H1 (cell line): ENCODE data around the gene CDH11. TPM values are rescaled to one million over a fixed set of nuclear protein-coding genes. Genes with fewer than 3 reads are reported as not detected.

Source experiments
- CTCF ChIA-PET: fragments of 300-600 bp; sonication (Branson Sonifier 250); formaldehyde crosslinking; loops from one replicate; lab custom pipeline; 2021; ENCODE audit not compliant: partially characterized antibody; lab: Charles Lee
- POLR2A ChIA-PET: fragments of 300-600 bp; sonication (Branson Sonifier 250); formaldehyde crosslinking; loops from one replicate; lab custom pipeline; 2021; ENCODE audit warnings: inconsistent platforms; ENCODE audit not compliant: partially characterized antibody; lab: Charles Lee
- DNase-seq, 2 experiments: peaks; one replicate each; pipeline versions ENCODE4 v3.0.0 to v3.0.0-alpha.2; 2010 to 2022; ENCODE audit warnings: low spot score in 2 of 2, low read depth in 1 of 2, mixed read lengths in 1 of 2
- FAIRE-seq: peaks from 2 replicates; lab custom pipeline; 2011; peaks lifted over from hg19 to GRCh38; lab: Jason Lieb, UNC
- H2AFZ ChIP-seq: 2 replicates; pipeline ENCODE4 v1.8.1; 2012; ENCODE audit warnings: low read length, inconsistent platforms
- H2AK5ac ChIP-seq: 2 replicates; pipeline ENCODE4 v1.6.1; 2013; ENCODE audit warnings: low read depth, low read length
- H2BK120ac ChIP-seq: replicated peaks from 2 replicates; pipeline ENCODE3; 2013; ENCODE audit warnings: low read depth, low read length, inconsistent platforms
- H2BK12ac ChIP-seq: 2 replicates; pipeline ENCODE4 v1.6.1; 2013; ENCODE audit warnings: low read depth, low read length
- H2BK15ac ChIP-seq: 2 replicates; pipeline ENCODE4 v1.6.1; 2013; ENCODE audit warnings: low read length
- H2BK20ac ChIP-seq: 2 replicates; pipeline ENCODE4 v1.6.1; 2013; ENCODE audit warnings: low read length
- H2BK5ac ChIP-seq: 2 replicates; pipeline ENCODE4 v1.6.1; 2013; ENCODE audit warnings: low read depth, low read length
- H3K14ac ChIP-seq: 2 replicates; pipeline ENCODE4 v1.6.1; 2013; ENCODE audit warnings: inconsistent platforms; ENCODE audit not compliant: insufficient read length
- H3K18ac ChIP-seq: 2 replicates; pipeline ENCODE4 v1.6.1; 2013; ENCODE audit warnings: low read length; ENCODE audit errors: extremely low read depth
- H3K23ac ChIP-seq: 2 replicates; pipeline ENCODE4 v1.6.1; 2013; ENCODE audit warnings: inconsistent platforms; ENCODE audit not compliant: insufficient read length
- H3K23me2 ChIP-seq: 2 replicates; pipeline ENCODE4 v1.6.1; 2013; ENCODE audit warnings: low read depth, low read length
- H3K27ac ChIP-seq: 2 replicates; pipeline ENCODE4 v1.6.1; 2011; ENCODE audit warnings: low read depth, low read length, inconsistent platforms
- H3K27me3 ChIP-seq, 4 experiments: replicated peaks in 1 of 4; 1 replicate in 1 of 4; 2 replicates in 3 of 4; pipeline versions ENCODE4 v1.6.1 to v1.8.1; 2011 to 2013; ENCODE audit warnings: low read length in 3 of 4, mild to moderate bottlenecking in 3 of 4, inconsistent platforms in 2 of 4, mixed read lengths in 2 of 4, moderate library complexity in 1 of 4; ENCODE audit not compliant: control insufficient read depth in 3 of 4, insufficient read depth in 3 of 4; ENCODE audit errors: extremely low read depth in 1 of 4
- H3K36me3 ChIP-seq, 4 experiments: 2 replicates each; pipeline versions ENCODE4 v1.6.1 to v1.8.1; 2011 to 2013; ENCODE audit warnings: mild to moderate bottlenecking in 4 of 4, low read length in 3 of 4, moderate library complexity in 2 of 4, control low read depth in 1 of 4, inconsistent platforms in 1 of 4; ENCODE audit not compliant: insufficient read depth in 4 of 4, control insufficient read depth in 2 of 4
- H3K4ac ChIP-seq: replicated peaks from 2 replicates; pipeline ENCODE3; 2013; ENCODE audit warnings: low read length, low read depth, mixed read lengths, inconsistent platforms; ENCODE audit not compliant: insufficient read length
- H3K4me1 ChIP-seq, 4 experiments: replicated peaks in 1 of 4; 1 replicate in 1 of 4; 2 replicates in 3 of 4; pipeline versions ENCODE4 v1.6.1 to v1.8.1; 2011 to 2013; ENCODE audit warnings: low read length in 3 of 4, inconsistent platforms in 2 of 4, mixed read lengths in 1 of 4; ENCODE audit not compliant: insufficient read depth in 4 of 4, control insufficient read depth in 3 of 4
- H3K4me2 ChIP-seq, 2 experiments: 2 replicates each; pipeline versions ENCODE4 v1.6.1 to v1.8.1; 2011 to 2013; ENCODE audit warnings: low read depth in 2 of 2, low read length in 2 of 2, control low read depth in 1 of 2, inconsistent platforms in 1 of 2, mild to moderate bottlenecking in 1 of 2; ENCODE audit not compliant: insufficient read depth in 1 of 2
- H3K4me3 ChIP-seq, 4 experiments: fragments of 200-600, 300-600 bp in 1 of 4; sonication (generic), shearing (Covaris generic), sonication (Bioruptor Twin) in 1 of 4; 2 replicates each; pipeline versions ENCODE4 v1.5.1 to v1.8.1; 2011 to 2016; ENCODE audit warnings: low read length in 4 of 4, low read depth in 3 of 4, control low read depth in 2 of 4, inconsistent platforms in 2 of 4, mild to moderate bottlenecking in 2 of 4, mixed read lengths in 1 of 4, moderate library complexity in 1 of 4; ENCODE audit not compliant: insufficient read depth in 2 of 4; ENCODE audit errors: extremely low read depth in 1 of 4
- H3K56ac ChIP-seq: replicated peaks from 2 replicates; pipeline ENCODE3; 2013; ENCODE audit warnings: low read depth, mild to moderate bottlenecking, mixed read lengths, low read length, inconsistent platforms; ENCODE audit not compliant: insufficient read length
- H3K79me1 ChIP-seq: 2 replicates; pipeline ENCODE4 v1.6.1; 2013; ENCODE audit warnings: low read depth, low read length, control low read depth
- H3K79me2 ChIP-seq, 2 experiments: 2 replicates each; pipeline versions ENCODE4 v1.6.1 to v1.8.1; 2012 to 2013; ENCODE audit warnings: low read length in 2 of 2, mild to moderate bottlenecking in 2 of 2, inconsistent platforms in 1 of 2; ENCODE audit not compliant: insufficient read depth in 2 of 2, control insufficient read depth in 1 of 2
- H3K9ac ChIP-seq, 4 experiments: replicated peaks in 1 of 4; 1 replicate in 1 of 4; 2 replicates in 3 of 4; pipeline versions ENCODE4 v1.6.1 to v1.8.1; 2011 to 2013; ENCODE audit warnings: low read depth in 3 of 4, low read length in 3 of 4, control low read depth in 2 of 4, mild to moderate bottlenecking in 2 of 4, moderate library complexity in 2 of 4, inconsistent platforms in 1 of 4; ENCODE audit errors: extremely low read depth in 1 of 4
- H3K9me3 ChIP-seq, 2 experiments: 2 replicates each; pipeline versions ENCODE4 v1.6.1 to v1.8.1; 2012 to 2013; ENCODE audit warnings: mild to moderate bottlenecking in 2 of 2, moderate library complexity in 2 of 2, control low read depth in 1 of 2, inconsistent platforms in 1 of 2, low read depth in 1 of 2, low read length in 1 of 2, mixed read lengths in 1 of 2; ENCODE audit not compliant: insufficient read depth in 2 of 2
- H4K20me1 ChIP-seq, 2 experiments: replicated peaks in 1 of 2; 2 replicates each; pipeline versions ENCODE3 to v1.8.1; 2011 to 2013; ENCODE audit warnings: inconsistent platforms in 2 of 2, low read length in 2 of 2, mild to moderate bottlenecking in 1 of 2; ENCODE audit not compliant: insufficient read depth in 2 of 2, control insufficient read depth in 1 of 2
- H4K5ac ChIP-seq: 2 replicates; pipeline ENCODE4 v1.6.1; 2013; ENCODE audit warnings: low read length, low read depth, mixed read lengths, inconsistent platforms; ENCODE audit not compliant: insufficient read length
- H4K8ac ChIP-seq: 2 replicates; pipeline ENCODE4 v1.8.0; 2013; ENCODE audit warnings: mild to moderate bottlenecking, moderate library complexity, low read length, inconsistent platforms; ENCODE audit not compliant: insufficient read depth; ENCODE audit errors: extremely low read depth
- H4K91ac ChIP-seq: replicated peaks from 2 replicates; pipeline ENCODE3; 2013; ENCODE audit warnings: low read length, mixed read lengths, inconsistent platforms; ENCODE audit not compliant: insufficient read length
- JUN ChIP-seq: IDR thresholded peaks from 2 replicates; pipeline ENCODE4 v1.6.1; 2011; ENCODE audit warnings: low read depth, mild to moderate bottlenecking, improper control_type of control experiment, low read length
- RXRA ChIP-seq: IDR thresholded peaks from 2 replicates; pipeline ENCODE4 v1.6.1; 2011; ENCODE audit warnings: low read depth, mild to moderate bottlenecking, low read length, moderate library complexity; ENCODE audit not compliant: insufficient read depth
- WGBS, 2 experiments: shearing (Covaris generic) in 1 of 2; methylation state at CpG; one replicate each; pipeline versions ENCODE4 v1.1.6 to v1.1.7; 2013 to 2015; ENCODE audit warnings: low lambda C conversion rate in 2 of 2, mixed read lengths in 2 of 2, inconsistent platforms in 1 of 2, low coverage in 1 of 2, missing lambda C conversion rate in 1 of 2; ENCODE audit not compliant: insufficient replicate concordance in 2 of 2, insufficient coverage in 1 of 2, insufficient read length in 1 of 2; ENCODE audit errors: extremely low coverage in 1 of 2, missing lambda C conversion rate in 1 of 2; 5-methylcytosine and 5-hydroxymethylcytosine counted together
- polyA plus RNA-seq, 7 experiments: library from polyadenylated mRNA; depleted of rRNA in 3 of 7; stranded (reverse) in 5 of 7; unstranded in 2 of 7; fragments of >200 nt in 5 of 7; fragments of 200-250 nt in 2 of 7; gene quantifications; 1 replicate in 5 of 7; 2 replicates in 1 of 7; 4 replicates in 1 of 7; pipeline versions ENCODE4 v1.2.1 to v1.2.3, GENCODE V29; 2011 to 2013; ENCODE audit warnings: missing spikeins in 2 of 7, mixed read lengths in 2 of 7
- total RNA-seq: library from RNA; stranded (reverse); fragmentation: NEBNext Ultra II Directional; extraction: Animal tissue kit (Norgen Biotek cat#: 25700); gene quantifications from 2 replicates; pipeline ENCODE4 v1.2.1, GENCODE V29; 2021

Gene CDH11
- total and polyA plus RNA-seq, 2 of the 8 experiments (the other 6 are each of a cell fraction or from before 2014, with no cell fraction given), result 3.3 to 8.4 TPM

DNA sequence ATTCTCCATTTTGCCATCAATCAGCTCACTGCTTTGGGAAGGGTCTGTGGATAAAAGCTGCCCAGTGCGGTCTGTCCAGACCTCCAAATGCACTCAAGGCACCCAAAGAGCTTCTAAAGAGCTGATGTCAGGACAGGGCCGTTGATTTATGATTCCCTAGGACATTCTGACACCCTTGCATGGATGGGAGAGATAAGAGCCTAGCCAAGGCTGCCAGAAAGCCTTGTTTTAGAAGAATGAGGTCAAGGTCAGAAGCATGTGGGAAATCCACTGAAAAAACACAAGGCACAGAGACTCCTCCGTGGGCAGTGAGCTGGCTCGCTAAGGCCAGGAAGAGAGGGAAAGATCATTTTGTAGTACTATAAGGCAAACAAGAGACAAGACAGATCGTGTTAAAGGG lies 214.0 kb downstream of the CDH11 start:
- Histone ChIP-seq H4K91ac (no peak overlapping the region), H2BK120ac (no peak overlapping the region), H4K8ac (no peak overlapping the region), H3K4me3 (no peak overlapping the region), H3K23me2 (no peaks in the 10 kb centered on the region), H3K79me2 (no peaks in the 10 kb centered on the region), H3K4me2 (no peak overlapping the region), H2BK15ac (no peak overlapping the region), H4K20me1 (no peaks in the 10 kb centered on the region), H3K4ac (no peak overlapping the region), H3K56ac (no peak overlapping the region), H3K79me1 (no peaks in the 10 kb centered on the region), H2BK20ac (no peak overlapping the region), H3K9me3 (no peaks in the 10 kb centered on the region), H4K5ac (no peak overlapping the region), H2AK5ac (no peak overlapping the region), H2BK5ac (no peak overlapping the region), H3K36me3 (no peaks in the 10 kb centered on the region), H3K23ac (no peak overlapping the region), H3K27ac (no peak overlapping the region), H3K4me1 (no peaks in the 10 kb centered on the region), H2BK12ac (no peak overlapping the region), H2AFZ (no peak overlapping the region), H3K18ac (no peak overlapping the region), H3K9ac (no peak overlapping the region), H3K27me3 (no peaks in the 10 kb centered on the region), H3K14ac (no peak overlapping the region)
- POLR2A ChIA-PET, result no interaction called here
- FAIRE-seq (no peak), DNase-seq (no peak)
- no peak for TF ChIP-seq RXRA
- no peak for TF ChIP-seq JUN
- 78% methylated on average over 5 of the region's 5 CpGs; no CpG with 5 or more reads in 1 of the 2 experiments for WGBS, 2 experiments
- CTCF ChIA-PET, result no interaction called here
